ENCODE data around the gene CASK.

CASK gene

GRCh38 chrX:41870719-41871151 is 52.6 kb downstream of the CASK start:
- Histone ChIP-seq H3K4me3 (ENCODE audit: low read depth, low read length) (no peak overlapping the region), H3K27me3 (replicated peaks) (no peaks in the 10 kb centered on the region), H3K36me3 (replicated peaks) (no peaks in the 10 kb centered on the region), H3K27ac (no peak overlapping the region)
- in situ Hi-C loops (cut with HindIII; ENCODE audit: low pct_ligation_motif_present, low sequenced_read_pairs) = no loop called here
- TF ChIP-seq CTCF (IDR thresholded peaks at IDR 0.05; ENCODE audit: low read depth, low read length, missing control alignments) = no peak
- DNase-seq = no peak

GRCh38 chrX:41868392-41868977 is 54.9 kb downstream of the CASK start:
- Histone ChIP-seq H3K27ac (no peak overlapping the region), H3K36me3 (replicated peaks) (no peaks in the 10 kb centered on the region), H3K27me3 (replicated peaks) (no peaks in the 10 kb centered on the region), H3K4me3 (ENCODE audit: low read depth, low read length) (no peak overlapping the region)
- no peak for DNase-seq
- TF ChIP-seq CTCF (IDR thresholded peaks at IDR 0.05; ENCODE audit: low read depth, low read length, missing control alignments) = no peak
- in situ Hi-C loops (cut with HindIII; ENCODE audit: low pct_ligation_motif_present, low sequenced_read_pairs) = no loop called here

- peak; percentile 2 for TF ChIP-seq CTCF (IDR thresholded peaks at IDR 0.05; ENCODE audit: low read depth, low read length, missing control alignments)
- H3K27ac ChIP-seq = no peak overlapping the region
- H3K27me3 ChIP-seq (replicated peaks) = no peaks in the 10 kb centered on the region
- in situ Hi-C loops (cut with HindIII; ENCODE audit: low pct_ligation_motif_present, low sequenced_read_pairs) = no loop called here
- no peak overlapping the region for H3K4me3 ChIP-seq (ENCODE audit: low read depth, low read length)
- no peaks in the 10 kb centered on the region for H3K36me3 ChIP-seq (replicated peaks)
- no peak for DNase-seq
These were observed 59.8 kb downstream of the CASK start for GRCh38 chrX:41863343-41864203.

- no peak for TF ChIP-seq CTCF (IDR thresholded peaks at IDR 0.05; ENCODE audit: low read depth, low read length, missing control alignments)
- in situ Hi-C loops (cut with HindIII; ENCODE audit: low pct_ligation_motif_present, low sequenced_read_pairs) = no loop called here
- no peak overlapping the region for H3K27ac ChIP-seq
- H3K36me3 ChIP-seq (replicated peaks) = no peaks in the 10 kb centered on the region
- H3K27me3 ChIP-seq (replicated peaks) = no peaks in the 10 kb centered on the region
- DNase-seq = no peak
- no peak overlapping the region for H3K4me3 ChIP-seq (ENCODE audit: low read depth, low read length)
These were observed 60.7 kb downstream of the CASK start for GRCh38 chrX:41862562-41863184.

GRCh38 chrX:41858161-41858775 is 65.1 kb downstream of the CASK start:
- no peaks in the 10 kb centered on the region for H3K36me3 ChIP-seq (replicated peaks)
- no peak for DNase-seq
- TF ChIP-seq CTCF (IDR thresholded peaks at IDR 0.05; ENCODE audit: low read depth, low read length, missing control alignments) = no peak
- H3K4me3 ChIP-seq (ENCODE audit: low read depth, low read length) = no peak overlapping the region
- H3K27ac ChIP-seq = no peak overlapping the region
- in situ Hi-C loops (cut with HindIII; ENCODE audit: low pct_ligation_motif_present, low sequenced_read_pairs) = no loop called here
- H3K27me3 ChIP-seq (replicated peaks) = no peaks in the 10 kb centered on the region
